Ovary (tissue), 9 donors: ENCODE data around the gene ADGRB3. TPM values are rescaled to one million over a fixed set of nuclear protein-coding genes. Genes with fewer than 3 reads are reported as not detected.
"Not testable (repeated sequence)": the region's sequence is repeated elsewhere in the genome, so short reads cannot be mapped to it uniquely, and the experiment has no call there.

Experiments
- DNase-seq, 5 donors: peaks; one replicate each; pipeline ENCODE4 v3.0.0-alpha.2; 2019 to 2020
- H3K27ac ChIP-seq, 2 donors: fragments of 200-600 bp; one replicate each; pipeline versions ENCODE4 v1.5.1 to v1.8.0; 2019 to 2022
- H3K27me3 ChIP-seq: fragments of 200-600 bp; one replicate; pipeline ENCODE4 v1.8.0; 2022
- H3K36me3 ChIP-seq: fragments of 200-600 bp; sonication (generic); one replicate; pipeline ENCODE4 v1.5.1; 2019
- H3K4me1 ChIP-seq: one replicate; pipeline ENCODE4 v1.8.1; 2013; ENCODE audit warnings: mild to moderate bottlenecking, moderate library complexity; ENCODE audit not compliant: insufficient read depth
- H3K4me3 ChIP-seq: fragments of 200-600 bp; sonication (generic); one replicate; pipeline ENCODE4 v1.5.1; 2017
- H3K9me3 ChIP-seq, 2 donors: fragments of 200-600 bp in 1 of 2; sonication (generic) in 1 of 2; one replicate each; pipeline versions ENCODE4 v1.5.1 to v1.8.1; 2013 to 2019; ENCODE audit warnings: mild to moderate bottlenecking in 1 of 2, moderate library complexity in 1 of 2
- EP300 ChIP-seq: sonication (generic); formaldehyde crosslinking; IDR thresholded peaks from one replicate; pipeline ENCODE4 v1.6.1; 2017; ENCODE audit warnings: antibody characterized with exemption
- POLR2A ChIP-seq: fragments of 450-650 bp; IDR thresholded peaks from one replicate; pipeline ENCODE4 v1.6.1; 2017; ENCODE audit warnings: antibody characterized with exemption, mild to moderate bottlenecking, moderate library complexity
- WGBS, 3 donors: extraction: QIAGEN DNeasy Blood & Tissue Kit in 1 of 3; methylation state at CpG; one replicate each; pipeline versions ENCODE4 v1.1.5 to v1.1.7; 2013 to 2017; 5-methylcytosine and 5-hydroxymethylcytosine counted together
- intact Hi-C, 4 donors: fragments of 100-400 bp; cut with DNase I; formaldehyde crosslinking; loops; one replicate each; pipeline versions ENCODE4 v1.11.0 to v1.15.1; 2022 to 2023
- polyA plus RNA-seq, 2 donors: library from polyadenylated mRNA; stranded (reverse); fragments of 200-250 nt in 1 of 2; fragments of 350-450 nt in 1 of 2; fragmentation: Illumina TruSeq in 1 of 2; extraction: RNeasy Lipid Tissue Mini Kit (QIAGEN cat#74804) in 1 of 2; gene quantifications; one replicate each; pipeline ENCODE4 v1.2.3, GENCODE V29; 2013 to 2014
- total RNA-seq, 7 donors: library from RNA; depleted of rRNA in 2 of 7; stranded (reverse); fragments of >200 nt in 2 of 7; fragmentation: NEBNext Ultra II Directional in 3 of 7; extraction: Animal tissue kit (Norgen Biotek cat#: 25700) in 3 of 7; gene quantifications; one replicate each; pipeline versions ENCODE4 v1.1.0 to v1.2.4, GENCODE V29; 2016 to 2023
- TF ChIP-seq, protein P1 (sequence below), 3 donors: fragments of 450-650 bp in 2 of 3; fragments of 200-600 bp in 1 of 3; IDR thresholded peaks; one replicate each; pipeline versions ENCODE4 v1.5.1 to v1.8.0; 2016 to 2022; ENCODE audit warnings: antibody characterized with exemption in 3 of 3, mild to moderate bottlenecking in 1 of 3
- donor health status: DM: no; HTN: no; CAD: no; lungs with moderate emphysema.
- donor health status: DM: no; HTN: no; CAD: no.
- donor health status: Bipolar disorder and iron deficiency.
- donor health status: DM: yes; HTN: yes; CAD: no.
- donor health status: DM: no; HTN: no; CAD: no.
- donor health status: DM: yes; HTN: yes; CAD: no.

ADGRB3 gene
- total and polyA plus RNA-seq, 9 donors = 0.28 to 3.0 (median 1.4) TPM

- Histone ChIP-seq H3K4me1 (no peaks in the 10 kb centered on the region), H3K27ac (no peak overlapping the region), H3K36me3 (no peaks in the 10 kb centered on the region), H3K9me3 (no peaks in the 10 kb centered on the region), H3K27me3 (no peaks in the 10 kb centered on the region), H3K4me3 (no peak overlapping the region)
- TF ChIP-seq POLR2A (no peak), EP300 (no peak)
- TF ChIP-seq, protein P1, sequence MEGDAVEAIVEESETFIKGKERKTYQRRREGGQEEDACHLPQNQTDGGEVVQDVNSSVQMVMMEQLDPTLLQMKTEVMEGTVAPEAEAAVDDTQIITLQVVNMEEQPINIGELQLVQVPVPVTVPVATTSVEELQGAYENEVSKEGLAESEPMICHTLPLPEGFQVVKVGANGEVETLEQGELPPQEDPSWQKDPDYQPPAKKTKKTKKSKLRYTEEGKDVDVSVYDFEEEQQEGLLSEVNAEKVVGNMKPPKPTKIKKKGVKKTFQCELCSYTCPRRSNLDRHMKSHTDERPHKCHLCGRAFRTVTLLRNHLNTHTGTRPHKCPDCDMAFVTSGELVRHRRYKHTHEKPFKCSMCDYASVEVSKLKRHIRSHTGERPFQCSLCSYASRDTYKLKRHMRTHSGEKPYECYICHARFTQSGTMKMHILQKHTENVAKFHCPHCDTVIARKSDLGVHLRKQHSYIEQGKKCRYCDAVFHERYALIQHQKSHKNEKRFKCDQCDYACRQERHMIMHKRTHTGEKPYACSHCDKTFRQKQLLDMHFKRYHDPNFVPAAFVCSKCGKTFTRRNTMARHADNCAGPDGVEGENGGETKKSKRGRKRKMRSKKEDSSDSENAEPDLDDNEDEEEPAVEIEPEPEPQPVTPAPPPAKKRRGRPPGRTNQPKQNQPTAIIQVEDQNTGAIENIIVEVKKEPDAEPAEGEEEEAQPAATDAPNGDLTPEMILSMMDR (IDR thresholded peaks at IDR 0.05) = no peak
- intact Hi-C loops = no loop called here
- no peak for DNase-seq
- 14 to 19% (median 18%) methylated on average over 2 of the region's 2 CpGs for WGBS, 3 donors
These were observed 241.9 kb downstream of the ADGRB3 start for GRCh38 chr6:68876792-68877493.

- Histone ChIP-seq H3K27ac (no peak overlapping the region), H3K36me3 (no peaks in the 10 kb centered on the region), H3K4me3 (no peak overlapping the region), H3K4me1 (no peaks in the 10 kb centered on the region), H3K27me3 (no peaks in the 10 kb centered on the region), H3K9me3 (no peaks in the 10 kb centered on the region)
- DNase-seq = no peak
- TF ChIP-seq, protein P1 (IDR thresholded peaks at IDR 0.05) = no peak
- TF ChIP-seq EP300 = no peak
- no peak for TF ChIP-seq POLR2A
- 83 to 89% (median 85%) methylated on average over 4 of the region's 4 CpGs for WGBS, 3 donors
- intact Hi-C loops = no loop called here
These were observed 245.2 kb downstream of the ADGRB3 start for GRCh38 chr6:68880050-68880813.

DNA sequence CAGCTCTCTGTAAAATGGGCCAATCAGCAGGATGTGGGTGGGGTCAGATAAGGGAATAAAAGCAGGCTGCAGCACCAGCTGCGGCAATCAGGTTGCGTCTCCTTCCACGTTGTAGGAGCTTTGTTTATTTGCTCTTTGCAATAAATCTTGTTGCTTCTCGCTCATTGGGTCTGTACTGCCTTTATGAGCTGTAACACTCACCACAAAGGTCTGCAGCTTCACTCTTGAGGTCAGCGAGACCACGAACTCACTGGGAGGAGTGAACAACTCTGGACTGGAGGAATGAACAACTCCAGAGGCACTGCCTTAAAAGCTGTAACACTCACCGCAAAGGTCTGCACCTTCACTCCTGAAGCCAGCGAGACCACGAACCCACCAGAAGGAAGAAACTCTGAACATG is 248.2 kb downstream of the ADGRB3 start:
- H3K36me3 ChIP-seq, H3K27ac ChIP-seq, intact Hi-C loops, H3K9me3 ChIP-seq, DNase-seq, H3K4me3 ChIP-seq, H3K27me3 ChIP-seq, H3K4me1 ChIP-seq: not testable (repeated sequence)
- 81 to 86% (median 81%) methylated on average over 9 of the region's 9 CpGs for WGBS, 3 donors

- Histone ChIP-seq H3K9me3 (no peaks in the 10 kb centered on the region), H3K4me3 (no peak overlapping the region), H3K27me3 (no peaks in the 10 kb centered on the region), H3K4me1 (no peaks in the 10 kb centered on the region), H3K36me3 (no peaks in the 10 kb centered on the region), H3K27ac (no peak overlapping the region)
- intact Hi-C loops = no loop called here
- TF ChIP-seq, protein P1 (IDR thresholded peaks at IDR 0.05) = no peak
- no peak for TF ChIP-seq EP300
- TF ChIP-seq POLR2A = no peak
- DNase-seq = no peak
These were observed 256.3 kb downstream of the ADGRB3 start for GRCh38 chr6:68891419-68891818.

DNA sequence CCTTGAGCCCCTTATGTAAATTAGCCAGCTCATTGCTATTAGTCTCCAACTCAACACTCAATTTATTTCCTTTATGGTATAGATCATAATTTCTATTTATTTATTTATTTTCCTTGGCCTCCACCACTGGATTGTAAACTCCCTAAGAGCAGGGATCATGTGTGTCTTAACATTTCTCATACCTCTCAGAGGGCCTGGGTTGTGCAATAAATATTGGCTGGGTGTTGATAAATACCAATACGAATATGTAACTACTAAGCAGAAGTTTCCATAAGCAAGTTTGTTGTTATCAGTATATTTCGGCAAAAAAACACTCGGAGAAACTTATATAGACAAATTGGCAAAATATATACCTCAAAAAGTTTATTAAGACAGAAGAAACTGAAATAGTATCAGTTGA is 257.4 kb downstream of the ADGRB3 start:
- no peak for TF ChIP-seq EP300
- TF ChIP-seq, protein P1 (IDR thresholded peaks at IDR 0.05) = no peak
- TF ChIP-seq POLR2A = no peak
- no peaks in the 10 kb centered on the region for H3K36me3 ChIP-seq
- no peak overlapping the region for H3K4me3 ChIP-seq
- 86 to 89% (median 89%) methylated on average over 3 of the region's 3 CpGs for WGBS, 3 donors
- intact Hi-C loops = no loop called here
- no peaks in the 10 kb centered on the region for H3K27me3 ChIP-seq
- no peaks in the 10 kb centered on the region for H3K9me3 ChIP-seq
- DNase-seq = no peak
- H3K4me1 ChIP-seq = no peaks in the 10 kb centered on the region
- no peak overlapping the region for H3K27ac ChIP-seq
